Esophagus muscularis mucosa (tissue), 4 donors: ENCODE data around the gene CLEC4M.

Source experiments
- CTCF ChIP-seq, 3 experiments: fragments of 200-600 bp in 2 of 3; fragments of 450-650 bp in 1 of 3; sonication (generic) in 2 of 3; IDR thresholded peaks; one replicate each; pipeline ENCODE4 v1.5.1; 2017 to 2019; ENCODE audit warnings: antibody characterized with exemption in 3 of 3, mild to moderate bottlenecking in 2 of 3, moderate library complexity in 1 of 3
- EP300 ChIP-seq: sonication (generic); formaldehyde crosslinking; IDR thresholded peaks from one replicate; pipeline ENCODE4 v1.6.1; 2017; ENCODE audit warnings: antibody characterized with exemption
- POLR2A ChIP-seq: fragments of 450-650 bp; IDR thresholded peaks from one replicate; pipeline ENCODE4 v1.6.1; 2017; ENCODE audit warnings: antibody characterized with exemption, moderate library complexity, mild to moderate bottlenecking, low read depth

GRCh38 chr19:7742575-7742974, 20.5 kb upstream of the CLEC4M start:
- no peak for TF ChIP-seq CTCF (IDR thresholded peaks at IDR 0.05)
- TF ChIP-seq POLR2A: no peak
- no peak for TF ChIP-seq EP300
